T-cell (primary cell): Measurements from ENCODE around the gene LDLRAD4. TPM values are rescaled to one million over a fixed set of nuclear protein-coding genes. Genes with fewer than 3 reads are reported as not detected.

ENCODE experiments used
- ATAC-seq, 4 experiments: fragments of 200-7000 bp in 3 of 4; fragments of 150-1000 bp in 1 of 4; cut with Tn5 transposase; replicated peaks in 1 of 4; 1 replicate in 3 of 4; 2 replicates in 1 of 4; pipeline ENCODE4 v1.10.0; 2021; ENCODE audit warnings: moderate library complexity in 3 of 4, mild to moderate bottlenecking in 2 of 4, moderate number of reproducible peaks in 1 of 4
- CTCF ChIA-PET, 2 donors: fragments of 300-600 bp; sonication (Branson Sonifier 250); formaldehyde crosslinking; loops; one replicate each; lab custom pipeline; 2022; ENCODE audit warnings: antibody characterized with exemption in 2 of 2; lab: Charles Lee
- POLR2A ChIA-PET, 2 donors: fragments of 300-600 bp; sonication (Branson Sonifier 250); formaldehyde crosslinking; loops; one replicate each; lab custom pipeline; 2022; ENCODE audit warnings: antibody characterized with exemption in 2 of 2; lab: Charles Lee
- DNase-seq, 35 experiments: peaks; one replicate each; pipeline versions ENCODE4 v3.0.0 to v3.0.0-alpha.2; 2013 to 2023
- H3K27ac ChIP-seq: one replicate; pipeline ENCODE4 v1.5.1; 2013; ENCODE audit warnings: low read length
- H3K27me3 ChIP-seq, 2 experiments: replicated peaks in 1 of 2; 1 replicate in 1 of 2; 2 replicates in 1 of 2; pipeline versions ENCODE4 v1.6.1 to v1.7.0; 2013; ENCODE audit warnings: low read length in 1 of 2, mixed read lengths in 1 of 2; ENCODE audit not compliant: control insufficient read depth in 2 of 2, insufficient read depth in 2 of 2; ENCODE audit errors: extremely low read depth in 1 of 2
- H3K36me3 ChIP-seq, 2 donors: 1 replicate in 1 of 2; 2 replicates in 1 of 2; pipeline versions ENCODE4 v1.6.1 to v1.7.0; 2013; ENCODE audit warnings: low read length in 1 of 2; ENCODE audit not compliant: control insufficient read depth in 2 of 2, insufficient read depth in 1 of 2; ENCODE audit errors: extremely low read depth in 1 of 2
- H3K4me1 ChIP-seq, 2 experiments: 1 replicate in 1 of 2; 2 replicates in 1 of 2; pipeline versions ENCODE4 v1.6.1 to v1.7.0; 2013; ENCODE audit warnings: low read length in 2 of 2, mixed read lengths in 1 of 2; ENCODE audit not compliant: insufficient read depth in 2 of 2, control insufficient read depth in 1 of 2; ENCODE audit errors: extremely low read depth in 1 of 2
- H3K4me3 ChIP-seq, 2 donors: 1 replicate in 1 of 2; 2 replicates in 1 of 2; pipeline versions ENCODE4 v1.5.1 to v1.7.0; 2013; ENCODE audit warnings: mild to moderate bottlenecking in 2 of 2, low read length in 1 of 2, moderate library complexity in 1 of 2; ENCODE audit not compliant: control insufficient read depth in 1 of 2; ENCODE audit errors: extremely low read depth in 1 of 2
- H3K9me3 ChIP-seq: 2 replicates; pipeline ENCODE4 v1.7.0; 2013
- H3K27ac Mint-ChIP-seq, 2 donors: one replicate each; pipeline ENCODE4 v1.8.0; 2020 to 2021; ENCODE audit warnings: mild to moderate bottlenecking in 2 of 2, mixed read lengths in 2 of 2
- H3K27me3 Mint-ChIP-seq, 2 donors: one replicate each; pipeline ENCODE4 v1.8.0; 2021 to 2022; ENCODE audit warnings: mixed read lengths in 2 of 2
- H3K36me3 Mint-ChIP-seq: one replicate; pipeline ENCODE4 v1.8.0; 2021; ENCODE audit warnings: mixed read lengths
- H3K4me1 Mint-ChIP-seq, 3 donors: one replicate each; pipeline ENCODE4 v1.8.0; 2020 to 2022; ENCODE audit warnings: mixed read lengths in 3 of 3, mild to moderate bottlenecking in 1 of 3
- H3K4me3 Mint-ChIP-seq, 3 donors: one replicate each; pipeline ENCODE4 v1.8.0; 2020 to 2022; ENCODE audit warnings: mild to moderate bottlenecking in 3 of 3, mixed read lengths in 3 of 3, moderate library complexity in 3 of 3
- H3K9me3 Mint-ChIP-seq, 3 donors: one replicate each; pipeline ENCODE4 v1.8.0; 2020 to 2022; ENCODE audit warnings: mixed read lengths in 3 of 3
- WGBS: methylation state at CpG from one replicate; pipeline ENCODE4 v1.1.5; 2013; ENCODE audit warnings: missing lambda C conversion rate; ENCODE audit not compliant: insufficient coverage; 5-methylcytosine and 5-hydroxymethylcytosine counted together
- total RNA-seq, 35 experiments: library from RNA in 6 of 35; stranded (reverse) in 6 of 35; fragments of 120-200 nt in 1 of 35; gene quantifications; one replicate each; pipeline versions ENCODE4 v1.2.1 to v1.2.4 and lab custom pipeline; 2013 to 2026

Gene LDLRAD4
- total RNA-seq, 5 donors from 2014 or later (not counting 1 experiment from before 2014, with no cell fraction given), result 57.6 to 80.8 (median 72.4) TPM

DNA sequence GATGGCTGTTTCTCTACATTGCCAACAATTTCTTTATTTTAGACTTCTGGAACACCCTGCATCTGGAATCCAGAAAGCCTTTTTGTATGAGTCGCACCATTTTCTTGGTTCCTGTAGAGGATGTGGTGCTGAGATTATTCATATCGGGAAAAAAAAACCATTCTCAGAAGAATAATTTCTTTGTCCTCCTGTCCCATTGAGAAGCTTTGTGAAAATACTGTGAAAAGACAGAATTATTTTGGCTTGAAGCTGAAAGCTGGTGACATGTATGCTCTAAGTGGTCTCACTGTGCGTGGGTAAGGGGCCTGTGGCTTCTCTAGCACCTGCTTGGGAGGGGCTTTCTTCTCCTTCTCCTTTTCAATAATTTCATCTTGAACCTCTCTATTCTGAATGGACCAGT, 369.4 kb downstream of the LDLRAD4 start:
- Histone ChIP-seq H3K36me3 (peaks cover 3 to 6% of the 10 kb centered on the region in 2 donors), H3K4me1 (peaks cover 12 to 17% of the 10 kb centered on the region in 2 experiments), H3K27ac (no peak overlapping the region), H3K27me3 (no peaks in the 10 kb centered on the region), H3K9me3 (no peaks in the 10 kb centered on the region), H3K4me3 (no peak overlapping the region)
- WGBS, result no CpG with 5 or more reads among the region's 3 CpGs
- Mint-ChIP-seq H3K27ac (no peak overlapping the region), H3K4me3 (no peak overlapping the region), H3K4me1 (peaks cover 46 to 60% (median 56%) of the 10 kb centered on the region in 3 donors), H3K9me3 (no peaks in the 10 kb centered on the region), H3K36me3 (peaks cover 22% of the 10 kb centered on the region), H3K27me3 (no peaks in the 10 kb centered on the region)
- DNase-seq, result no peak
- ATAC-seq, result no peak
- POLR2A ChIA-PET, result no interaction called here
- CTCF ChIA-PET, result interaction anchor here in 1 of 2 donors (0.7 kb wide), 1 partner anchor 20 kb away, joined by 3 read pairs; no protein-coding TSS in a partner anchor

DNA sequence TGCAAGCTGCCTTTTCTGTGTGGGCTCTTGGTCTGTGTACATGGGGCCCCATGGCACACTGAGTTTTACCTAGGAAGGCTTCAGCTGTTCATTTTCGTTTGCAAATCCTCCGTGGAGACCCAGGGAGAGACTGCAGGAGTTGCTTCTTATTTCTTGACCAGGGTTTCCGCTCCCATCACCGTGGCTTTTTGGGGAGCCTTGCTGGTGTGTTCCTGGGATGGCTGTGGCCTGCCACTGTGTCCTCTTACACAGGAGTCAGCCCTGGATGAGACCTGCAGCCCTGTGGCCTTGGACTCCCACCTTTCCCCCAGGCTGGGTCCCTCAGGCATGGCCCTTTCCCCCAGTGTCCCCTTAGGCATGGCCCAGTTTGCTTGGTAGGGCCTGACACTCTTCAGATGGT, 370.8 kb downstream of the LDLRAD4 start:
- no peak overlapping the region for H3K4me3 ChIP-seq
- H3K27ac Mint-ChIP-seq, result no peak overlapping the region
- no peak for DNase-seq
- no peak overlapping the region for H3K4me3 Mint-ChIP-seq
- H3K27ac ChIP-seq, result no peak overlapping the region
- peaks cover under 1 to 3% of the 10 kb centered on the region in 2 donors for H3K36me3 ChIP-seq
- ChIA-PET CTCF (interaction anchor here in 1 of 2 donors (0.7 kb wide), 1 partner anchor 863 kb away, joined by 3 read pairs; no protein-coding TSS in a partner anchor), POLR2A (interaction anchor here in 1 of 2 donors (0.7 kb wide), 1 partner anchor 544 kb away, joined by 6 read pairs; no protein-coding TSS in a partner anchor)
- peaks cover 0 to 6% (median 3%) of the 10 kb centered on the region in 3 donors for H3K9me3 Mint-ChIP-seq
- H3K4me1 ChIP-seq, result peaks cover 12 to 17% of the 10 kb centered on the region in 2 experiments
- WGBS, result 93% methylated on average over 4 of the region's 4 CpGs
- H3K27me3 ChIP-seq, result no peaks in the 10 kb centered on the region
- H3K36me3 Mint-ChIP-seq, result peaks cover 23% of the 10 kb centered on the region
- no peaks in the 10 kb centered on the region for H3K9me3 ChIP-seq
- no peak for ATAC-seq
- no peaks in the 10 kb centered on the region for H3K27me3 Mint-ChIP-seq
- H3K4me1 Mint-ChIP-seq, result peaks cover 43 to 57% (median 55%) of the 10 kb centered on the region in 3 donors

DNA sequence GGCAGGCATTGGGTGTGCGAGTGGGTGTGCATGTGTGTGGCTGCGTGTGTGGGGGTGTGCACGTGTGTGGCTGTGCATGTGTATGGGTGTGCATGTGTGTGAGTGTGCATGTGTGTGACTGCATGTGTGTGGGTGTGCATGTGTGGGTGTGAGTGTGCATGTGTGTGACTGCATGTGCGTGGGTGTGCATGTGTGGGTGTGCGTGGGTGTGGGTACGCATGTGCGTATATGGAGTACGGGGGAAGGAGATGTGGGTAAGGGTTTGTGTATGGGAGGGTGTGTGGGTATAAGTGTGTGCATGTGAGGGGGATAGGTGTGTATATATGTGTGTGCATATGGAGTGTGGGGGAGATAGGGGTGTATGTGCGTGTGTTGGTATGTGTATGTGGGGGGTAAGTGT, 371.4 kb downstream of the LDLRAD4 start:
- H3K9me3 Mint-ChIP-seq, result peaks cover 3 to 10% (median 4%) of the 10 kb centered on the region in 3 donors
- Histone ChIP-seq H3K27me3 (no peaks in the 10 kb centered on the region), H3K36me3 (peaks cover 0 to 3% of the 10 kb centered on the region in 2 donors), H3K27ac (no peak overlapping the region), H3K4me1 (peaks cover 12 to 17% of the 10 kb centered on the region in 2 experiments), H3K9me3 (no peaks in the 10 kb centered on the region), H3K4me3 (no peak overlapping the region)
- H3K27ac Mint-ChIP-seq, result no peak overlapping the region
- H3K27me3 Mint-ChIP-seq, result no peaks in the 10 kb centered on the region
- ATAC-seq (no peak), DNase-seq (no peak)
- WGBS, result 84% methylated on average over 9 of the region's 9 CpGs
- ChIA-PET CTCF (no interaction called here), POLR2A (no interaction called here)
- H3K4me3 Mint-ChIP-seq, result no peak overlapping the region
- H3K36me3 Mint-ChIP-seq, result peaks cover 21% of the 10 kb centered on the region
- H3K4me1 Mint-ChIP-seq, result peaks cover 37 to 55% (median 54%) of the 10 kb centered on the region in 3 donors

DNA sequence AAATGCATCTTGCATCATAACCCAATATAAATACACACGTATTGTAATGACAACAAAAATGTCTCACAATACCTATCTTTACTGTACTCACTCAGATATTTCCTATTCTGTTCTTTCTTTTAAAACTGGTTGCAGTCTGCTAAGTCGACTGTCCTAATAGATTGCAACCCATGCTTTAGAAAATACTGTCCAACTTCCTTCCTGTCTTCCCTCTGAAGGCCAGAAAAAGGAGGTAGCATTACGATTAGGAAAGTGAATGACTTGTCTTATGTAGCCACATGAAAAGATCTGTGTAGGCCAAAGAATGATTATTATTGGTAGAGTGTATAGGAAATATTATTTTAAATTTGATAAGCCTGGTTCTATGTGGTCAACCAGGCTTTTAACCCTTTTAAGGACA, 373.7 kb downstream of the LDLRAD4 start:
- ChIA-PET CTCF (no interaction called here), POLR2A (no interaction called here)
- Mint-ChIP-seq H3K36me3 (peaks cover 39% of the 10 kb centered on the region), H3K4me1 (peaks cover 34 to 43% (median 43%) of the 10 kb centered on the region in 3 donors), H3K27me3 (no peaks in the 10 kb centered on the region), H3K27ac (no peak overlapping the region), H3K9me3 (peaks cover 20 to 33% (median 24%) of the 10 kb centered on the region in 3 donors), H3K4me3 (no peak overlapping the region)
- Histone ChIP-seq H3K4me3 (no peak overlapping the region), H3K27ac (no peak overlapping the region), H3K27me3 (no peaks in the 10 kb centered on the region), H3K9me3 (peaks cover 8% of the 10 kb centered on the region), H3K4me1 (peaks cover 12 to 17% of the 10 kb centered on the region in 2 experiments), H3K36me3 (no peaks in the 10 kb centered on the region)
- no peak for DNase-seq
- WGBS, result 40% methylated on average over 2 of the region's 3 CpGs
- ATAC-seq, result no peak

DNA sequence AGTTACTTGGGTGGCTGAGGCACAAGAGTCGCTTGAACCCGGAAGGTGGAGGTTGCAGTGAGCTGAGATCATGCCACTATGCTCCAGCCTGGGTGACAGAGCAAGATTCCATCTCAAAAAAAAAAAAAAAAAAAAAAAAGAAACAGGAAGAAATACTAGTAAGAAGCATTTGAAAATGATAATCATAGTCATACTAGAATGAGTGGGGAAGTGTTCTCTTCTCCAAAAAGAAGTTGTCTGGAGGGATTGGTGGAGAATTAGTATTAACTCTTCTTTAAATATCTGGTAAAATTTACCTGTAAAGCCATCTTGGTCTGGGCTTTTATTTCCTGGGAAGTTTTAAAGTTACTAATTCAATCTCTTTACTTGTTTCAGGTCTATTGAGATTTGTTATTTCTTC, 376.0 kb downstream of the LDLRAD4 start:
- Histone ChIP-seq H3K4me1 (peaks cover 10 to 11% of the 10 kb centered on the region in 2 experiments), H3K36me3 (no peaks in the 10 kb centered on the region), H3K27ac (no peak overlapping the region), H3K27me3 (no peaks in the 10 kb centered on the region), H3K9me3 (peaks cover 9% of the 10 kb centered on the region), H3K4me3 (no peak overlapping the region)
- CTCF ChIA-PET, result interaction anchor here in 1 of 2 donors (0.6 kb wide), 1 partner anchor 13 kb away, joined by 3 read pairs; no protein-coding TSS in a partner anchor
- H3K4me1 Mint-ChIP-seq, result peaks cover 28 to 36% (median 29%) of the 10 kb centered on the region in 3 donors
- no peaks in the 10 kb centered on the region for H3K27me3 Mint-ChIP-seq
- DNase-seq (no peak), ATAC-seq (no peak)
- peaks cover 52% of the 10 kb centered on the region for H3K36me3 Mint-ChIP-seq
- H3K4me3 Mint-ChIP-seq, result no peak overlapping the region
- POLR2A ChIA-PET, result no interaction called here
- H3K9me3 Mint-ChIP-seq, result peaks cover 31 to 49% (median 32%) of the 10 kb centered on the region in 3 donors
- H3K27ac Mint-ChIP-seq, result no peak overlapping the region
- WGBS, result no CpG with 5 or more reads among the region's 2 CpGs

DNA sequence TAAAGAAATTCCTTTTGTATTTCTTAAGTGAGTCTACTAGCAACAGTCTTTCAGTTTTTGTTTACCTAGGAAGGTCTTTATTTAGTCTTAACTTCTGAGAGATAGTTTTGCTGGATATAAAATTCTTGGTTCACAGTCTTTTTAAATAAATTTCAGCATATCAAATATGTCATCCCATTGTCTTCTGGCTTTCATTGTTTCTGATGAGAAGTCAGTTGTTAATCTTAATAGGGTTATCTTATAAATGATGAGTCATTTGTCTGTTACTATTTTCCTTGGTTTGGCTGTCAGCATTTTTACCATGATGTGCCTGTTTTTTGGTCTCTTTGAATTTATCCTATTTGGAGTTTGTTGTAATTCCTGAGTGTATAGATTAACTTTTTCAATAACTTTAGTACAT, 378.5 kb downstream of the LDLRAD4 start:
- Histone ChIP-seq H3K27me3 (no peaks in the 10 kb centered on the region), H3K36me3 (no peaks in the 10 kb centered on the region), H3K27ac (no peak overlapping the region), H3K4me3 (no peak overlapping the region), H3K4me1 (peaks cover 0 to 2% of the 10 kb centered on the region in 2 experiments), H3K9me3 (peaks cover 9% of the 10 kb centered on the region)
- ATAC-seq, result no peak
- Mint-ChIP-seq H3K36me3 (peaks cover 56% of the 10 kb centered on the region), H3K27ac (no peak overlapping the region), H3K27me3 (no peaks in the 10 kb centered on the region), H3K4me3 (no peak overlapping the region), H3K4me1 (peaks cover 3 to 13% (median 4%) of the 10 kb centered on the region in 3 donors), H3K9me3 (peaks cover 31 to 49% (median 32%) of the 10 kb centered on the region in 3 donors)
- no peak for DNase-seq
- ChIA-PET CTCF (interaction anchor here in 1 of 2 donors (0.7 kb wide), 1 partner anchor 15 kb away, joined by 3 read pairs; no protein-coding TSS in a partner anchor), POLR2A (no interaction called here)
